Measurements from ENCODE around the gene DMD.

DMD gene

DNA sequence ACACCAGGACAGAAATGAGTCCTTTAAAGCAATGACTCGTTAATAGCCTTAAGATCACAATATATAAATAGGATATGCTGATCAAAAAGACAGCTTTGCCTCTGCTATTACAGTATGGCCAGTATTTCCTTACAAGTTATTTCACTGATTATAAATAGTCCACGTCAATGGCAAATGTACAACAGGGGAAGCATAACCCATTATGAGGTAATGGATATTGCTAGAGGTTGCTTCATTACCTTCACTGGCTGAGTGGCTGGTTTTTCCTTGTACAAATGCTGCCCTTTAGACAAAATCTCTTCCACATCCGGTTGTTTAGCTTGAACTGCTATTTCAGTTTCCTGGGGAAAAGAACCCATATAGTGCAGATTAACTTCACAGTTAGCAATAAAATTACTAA is 1374.9 kb downstream of the DMD start:
- no peak for DNase-seq

DNA sequence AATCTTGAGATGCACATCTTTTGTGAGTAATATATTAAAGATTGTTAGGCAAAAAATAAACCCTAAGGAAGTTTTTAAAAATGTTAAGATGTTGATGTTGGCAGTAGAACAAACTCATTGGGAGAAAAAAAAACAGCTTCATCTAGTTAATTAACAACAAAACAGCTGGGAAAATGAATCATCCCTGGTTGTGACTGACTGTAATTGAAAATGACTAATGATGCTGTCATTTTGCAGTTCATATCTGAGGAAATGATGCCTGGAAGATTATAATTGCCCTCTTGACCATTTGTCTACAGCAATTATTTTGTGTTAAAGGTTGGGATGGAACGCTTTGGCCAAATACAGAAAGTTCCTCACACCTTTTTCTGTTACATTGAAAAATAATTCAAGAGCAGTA is 1379.1 kb downstream of the DMD start:
- DNase-seq, result no peak

GRCh38 chrX:31820430-31821210 is 1390.7 kb downstream of the DMD start:
- no peak for DNase-seq

DNA sequence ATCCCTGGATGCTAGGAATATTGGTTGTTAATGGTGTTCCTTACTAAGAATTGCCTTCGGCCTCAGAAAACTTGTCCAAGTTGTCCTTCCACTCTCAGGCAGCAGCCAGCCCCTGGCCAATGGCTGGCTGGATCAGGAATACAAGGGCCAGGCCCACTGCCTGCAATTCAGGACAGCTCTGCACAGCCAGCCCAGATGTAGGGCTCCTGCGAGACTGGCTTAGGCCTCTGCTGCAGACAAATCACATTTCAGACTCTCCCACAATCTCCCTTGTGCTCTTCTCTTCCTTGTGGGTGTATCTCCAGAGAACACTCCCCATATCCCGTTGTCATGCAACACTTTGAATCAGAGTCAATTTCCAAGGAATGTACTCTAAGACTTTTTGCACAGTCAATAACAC is 1391.9 kb downstream of the DMD start:
- no peak for DNase-seq

DNA sequence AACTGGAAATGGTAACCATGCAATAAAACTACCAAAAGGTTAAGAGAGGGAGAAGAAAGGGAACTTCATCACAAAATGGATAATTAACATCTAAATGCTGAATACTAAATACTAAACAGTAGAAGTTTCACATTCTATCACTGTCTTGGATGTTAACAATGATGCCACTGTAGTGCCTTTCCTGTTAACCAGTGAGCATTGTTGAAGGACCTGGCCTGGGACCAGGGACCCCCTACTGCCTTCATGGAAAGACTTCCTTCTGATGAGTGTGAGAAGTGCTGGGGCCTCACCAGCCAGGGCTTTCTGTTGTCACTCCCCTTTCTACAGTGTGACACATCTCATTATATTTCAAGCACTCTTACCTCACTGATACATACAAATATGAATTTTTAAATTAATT is 1400.2 kb downstream of the DMD start:
- no peak for DNase-seq

DNA sequence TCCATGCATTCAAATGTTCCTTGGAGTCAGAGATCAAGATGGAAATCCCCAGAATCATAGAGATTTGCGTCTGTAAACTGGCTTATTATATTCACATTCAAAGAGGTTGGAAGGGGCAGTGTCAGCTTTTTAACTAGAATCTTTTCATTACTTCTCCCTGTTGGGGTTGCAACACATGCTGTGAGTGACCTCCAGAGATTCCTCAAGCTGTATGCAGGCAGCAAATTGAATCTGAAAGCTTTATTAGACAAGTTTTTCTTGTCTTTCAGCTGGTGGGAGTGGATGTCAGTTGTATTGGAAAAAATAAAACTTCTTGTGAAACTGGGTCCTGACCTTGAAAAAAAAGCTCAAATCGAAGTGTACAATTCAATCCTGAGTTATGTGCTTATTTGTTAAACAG is 1403.0 kb downstream of the DMD start:
- no peak for DNase-seq

GRCh38 chrX:31807165-31807564 is 1404.2 kb downstream of the DMD start:
- DNase-seq, result no peak

- DNase-seq, result no peak
Measured at GRCh38 chrX:31805781-31806180, 1405.6 kb downstream of the DMD start.

DNA sequence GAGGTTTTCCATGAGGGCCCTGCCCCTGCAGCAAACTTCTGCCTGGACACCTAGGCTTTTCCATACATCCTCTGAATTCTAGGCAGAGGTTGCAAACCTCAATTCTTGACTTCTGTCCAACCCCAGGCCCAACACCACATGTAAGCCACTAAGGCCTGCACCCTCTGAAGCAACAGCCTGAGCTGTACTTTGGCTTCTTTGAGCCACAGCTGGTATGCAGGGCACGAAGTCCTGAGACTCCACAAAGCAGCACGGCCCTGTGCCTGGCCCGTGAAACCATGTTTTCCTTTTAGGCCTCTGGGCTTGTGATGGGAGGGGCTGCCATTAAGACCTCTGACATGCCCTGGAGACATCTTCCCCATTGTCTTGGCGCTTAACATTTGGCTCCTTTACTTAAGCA is 1411.1 kb downstream of the DMD start:
- no peak for DNase-seq

DNA sequence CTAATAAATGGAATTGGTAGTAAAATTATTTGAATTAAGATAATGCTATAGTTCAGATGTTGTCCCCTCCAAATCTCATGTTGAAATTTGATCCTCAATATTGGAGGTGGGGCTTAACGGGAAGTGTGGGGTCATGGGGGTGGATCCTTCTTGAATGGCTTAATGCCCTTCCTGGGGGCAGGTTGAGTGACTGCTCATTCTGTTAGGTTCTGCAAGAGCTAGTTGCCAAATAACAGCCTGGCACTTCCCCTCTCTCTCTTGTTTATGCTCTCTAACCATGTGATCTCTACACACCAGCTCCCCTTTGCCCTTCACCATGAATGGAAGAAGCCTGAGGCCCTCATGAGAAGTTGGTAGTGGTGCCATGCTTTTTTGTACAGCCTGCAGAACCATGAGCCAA is 1414.7 kb downstream of the DMD start:
- DNase-seq, result no peak

- DNase-seq, result no peak
Measured at GRCh38 chrX:31747411-31747810, 1463.9 kb downstream of the DMD start.

GRCh38 chrX:31743004-31743403 is 1468.3 kb downstream of the DMD start:
- DNase-seq, result no peak

- no peak for DNase-seq
Measured at GRCh38 chrX:31717474-31717873, 1493.9 kb downstream of the DMD start.

DNA sequence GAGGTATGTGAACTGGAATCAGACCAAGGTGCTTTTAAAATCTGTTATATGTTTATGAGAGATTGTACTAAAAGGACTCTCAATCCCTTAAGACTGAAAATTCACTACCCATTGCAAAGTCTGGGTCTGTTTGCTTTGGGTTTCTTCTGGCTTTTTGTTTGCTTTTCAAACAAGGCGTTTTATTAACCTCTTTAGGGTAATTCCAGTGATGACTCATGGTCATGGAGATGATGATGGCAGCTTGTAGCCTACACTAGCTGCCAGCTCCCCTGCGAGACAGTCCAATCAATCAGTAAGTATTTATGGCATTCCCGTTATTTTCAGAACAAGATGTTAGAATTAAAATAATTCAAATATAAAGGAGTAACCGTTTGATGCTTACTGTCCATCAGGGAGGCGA is 1495.7 kb downstream of the DMD start:
- DNase-seq, result no peak

- DNase-seq, result no peak
Measured at GRCh38 chrX:31714797-31715196, 1496.6 kb downstream of the DMD start.

GRCh38 chrX:31713120-31713519 is 1498.2 kb downstream of the DMD start:
- no peak for DNase-seq

- no peak for DNase-seq
Measured at GRCh38 chrX:31711166-31711565, 1500.2 kb downstream of the DMD start.

GRCh38 chrX:31708116-31708515 is 1503.2 kb downstream of the DMD start:
- no peak for DNase-seq

GRCh38 chrX:31706466-31706865 is 1504.9 kb downstream of the DMD start:
- DNase-seq, result no peak

- no peak for DNase-seq
Measured at GRCh38 chrX:31705816-31706215, 1505.5 kb downstream of the DMD start.

- no peak for DNase-seq
Measured at GRCh38 chrX:31704938-31705337, 1506.4 kb downstream of the DMD start.

- no peak for DNase-seq
Measured at GRCh38 chrX:31702222-31702621, 1509.1 kb downstream of the DMD start.

GRCh38 chrX:31697294-31697916 is 1513.9 kb downstream of the DMD start:
- DNase-seq, result no peak

DNA sequence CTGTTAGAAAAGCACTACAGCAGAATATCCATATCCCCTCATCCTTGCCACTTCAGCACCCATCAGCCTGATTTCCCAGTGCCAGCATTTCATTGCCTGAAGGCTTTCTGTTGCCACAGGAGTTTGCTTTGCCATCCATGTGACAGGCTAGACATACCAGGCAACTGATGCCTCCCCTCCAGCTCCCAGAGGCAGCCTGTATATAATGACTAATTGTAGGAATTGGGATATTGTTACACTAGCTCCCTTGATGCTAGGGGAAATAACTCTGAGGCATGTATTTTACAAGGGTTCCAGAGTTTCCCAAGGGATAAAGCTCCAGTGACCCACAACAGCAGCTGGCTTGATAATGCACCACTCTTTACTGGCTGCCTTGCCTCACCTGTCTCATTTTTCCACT is 1531.5 kb downstream of the DMD start:
- no peak for DNase-seq

- no peak for DNase-seq
Measured at GRCh38 chrX:31670245-31670644, 1541.1 kb downstream of the DMD start.

Measured in left hindlimb (tissue), 1 donor.